ENCODE measurements around the gene DTYMK. TPM values are rescaled to one million over a fixed set of nuclear protein-coding genes. Genes with fewer than 3 reads are reported as not detected.
"Not testable (repeated sequence)": the region's sequence is repeated elsewhere in the genome, so short reads cannot be mapped to it uniquely, and the experiment has no call there.

Gene DTYMK
- total RNA-seq, 2 donors from 2014 or later: 55.5 to 107 TPM

DNA sequence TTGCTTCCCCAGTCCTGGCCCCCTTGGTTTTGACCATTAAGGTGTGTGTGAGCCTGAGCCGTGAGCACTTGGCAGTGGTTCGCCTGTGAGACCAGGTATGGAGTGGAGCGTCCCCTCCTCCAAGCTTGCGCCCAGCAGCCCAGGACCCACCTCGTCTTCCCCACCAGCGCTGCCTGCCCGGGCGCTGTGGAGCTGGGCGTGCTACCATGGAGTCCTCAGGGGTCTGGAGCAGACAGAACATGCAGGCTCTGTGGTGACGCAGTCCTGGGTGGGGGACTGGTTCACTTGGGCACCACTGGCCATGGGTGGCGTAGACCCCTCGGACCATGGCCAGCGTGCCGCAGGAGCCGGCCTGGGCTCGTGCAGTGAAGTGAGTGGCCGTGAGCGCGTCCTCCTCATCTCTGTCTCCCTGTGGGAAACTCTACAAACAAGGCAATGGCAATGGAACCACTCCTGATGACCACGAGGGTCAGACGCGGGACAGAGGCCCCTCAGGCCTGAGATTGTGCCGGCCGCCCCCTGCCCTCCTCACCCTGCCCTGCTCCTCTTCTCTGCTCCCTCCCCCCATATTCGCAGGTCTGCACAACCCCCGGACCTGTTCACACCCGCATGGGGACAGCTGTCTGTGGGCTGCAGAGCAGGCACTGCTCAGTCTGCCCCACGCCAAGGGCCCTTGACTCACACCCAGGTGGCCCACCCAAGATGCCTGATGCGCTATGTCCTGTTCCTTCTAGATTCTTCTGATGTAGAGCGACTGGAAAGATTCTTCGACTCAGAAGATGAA is 15.0 kb downstream of the DTYMK start:
- H3K36me3 Mint-ChIP-seq (ENCODE audit: low read depth): peaks cover 74% of the 10 kb centered on the region

DNA sequence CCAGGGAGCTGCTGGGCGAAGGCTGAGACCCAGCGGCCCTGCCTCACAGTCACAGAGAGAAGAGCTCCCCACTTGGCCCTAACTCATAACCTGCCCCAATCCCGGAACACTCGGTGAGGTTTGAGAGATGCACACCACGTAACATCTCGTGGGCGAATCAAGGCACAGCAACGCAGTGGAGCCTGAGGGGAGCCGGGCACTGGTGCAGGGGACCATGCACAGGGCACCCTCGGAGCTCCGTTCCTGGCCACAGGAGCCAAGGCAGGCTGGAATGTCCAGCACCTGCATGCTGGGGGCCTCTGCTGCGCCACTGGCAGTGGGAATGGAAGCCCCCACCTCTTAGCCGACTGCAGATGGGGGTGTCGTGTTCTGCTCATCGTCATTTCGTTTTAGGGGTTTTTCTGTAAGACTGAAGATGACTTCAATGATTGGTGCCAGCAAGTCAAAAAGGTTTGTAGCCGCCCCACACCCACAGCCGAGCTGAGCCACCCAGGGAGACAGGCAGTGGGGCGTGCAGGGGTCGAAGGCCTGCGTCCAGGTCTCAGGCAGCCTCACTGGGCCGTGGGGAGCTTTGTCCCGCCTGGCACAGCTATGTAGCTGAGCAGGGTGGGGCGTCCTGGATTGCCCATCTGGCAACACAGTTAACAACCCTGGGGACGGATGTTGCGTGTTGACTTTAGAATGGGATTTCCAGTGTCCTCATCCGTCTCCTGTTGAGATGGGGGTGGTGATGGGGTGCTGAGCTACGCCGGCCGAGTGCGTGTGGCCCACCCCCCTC is 16.1 kb downstream of the DTYMK start:
- no peak for ATAC-seq (replicated peaks)
- Mint-ChIP-seq H3K27me3 (no peaks in the 10 kb centered on the region), H3K27ac (no peak overlapping the region), H3K4me1 (peaks cover under 1% of the 10 kb centered on the region), H3K4me3 (no peak overlapping the region), H3K36me3 (ENCODE audit: low read depth) (peaks cover 70% of the 10 kb centered on the region), H3K9me3 (no peaks in the 10 kb centered on the region)

More for the DNA sequence above, 15.0 kb downstream of the DTYMK start:
- Mint-ChIP-seq H3K27me3 (no peaks in the 10 kb centered on the region), H3K27ac (no peak overlapping the region), H3K9me3 (no peaks in the 10 kb centered on the region), H3K4me3 (no peak overlapping the region), H3K4me1 (no peaks in the 10 kb centered on the region)
- no peak for ATAC-seq (replicated peaks)

DNA sequence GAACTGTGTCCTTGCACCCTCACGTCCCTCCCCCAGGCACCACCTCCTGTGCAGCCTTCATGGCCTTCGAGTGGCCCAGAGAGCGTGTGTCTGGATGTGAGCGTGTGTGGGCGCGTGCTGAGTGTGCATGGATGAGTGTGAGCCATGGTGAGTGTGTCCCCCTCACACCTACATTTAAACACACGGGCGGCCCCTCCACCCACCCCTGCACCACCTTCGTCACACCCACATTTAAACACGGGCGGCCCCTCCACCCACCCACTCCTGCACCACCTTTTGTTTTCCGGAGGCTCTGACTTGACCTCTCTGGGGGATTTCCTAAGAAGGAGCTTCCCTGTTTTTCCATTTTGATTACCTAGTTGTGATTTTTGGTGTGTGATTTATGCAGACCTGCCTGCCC is 17.8 kb downstream of the DTYMK start:
- Mint-ChIP-seq H3K9me3 (no peaks in the 10 kb centered on the region), H3K4me3 (no peak overlapping the region), H3K4me1 (peaks cover 6% of the 10 kb centered on the region), H3K36me3 (ENCODE audit: low read depth) (peaks cover 70% of the 10 kb centered on the region), H3K27me3 (no peaks in the 10 kb centered on the region), H3K27ac (no peak overlapping the region)
- ATAC-seq (replicated peaks): no peak

DNA sequence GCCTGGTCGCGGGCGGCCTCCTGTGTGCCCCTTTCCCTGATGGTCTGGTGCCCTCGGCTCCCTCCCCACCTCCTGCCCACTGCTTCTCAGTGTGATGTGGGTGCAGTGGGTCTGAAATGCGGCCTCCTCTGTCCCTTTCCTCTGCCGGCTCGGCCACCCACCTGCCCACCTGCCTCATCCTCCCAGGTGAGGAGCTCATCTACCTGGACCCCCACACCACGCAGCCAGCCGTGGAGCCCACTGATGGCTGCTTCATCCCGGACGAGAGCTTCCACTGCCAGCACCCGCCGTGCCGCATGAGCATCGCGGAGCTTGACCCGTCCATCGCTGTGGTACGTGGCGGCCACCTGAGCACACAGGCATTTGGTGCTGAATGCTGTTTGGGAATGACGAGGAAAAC is 18.3 kb downstream of the DTYMK start:
- Mint-ChIP-seq H3K36me3 (ENCODE audit: low read depth) (peaks cover 72% of the 10 kb centered on the region), H3K27ac (no peak overlapping the region), H3K9me3 (no peaks in the 10 kb centered on the region), H3K27me3 (no peaks in the 10 kb centered on the region), H3K4me1 (peaks cover 6% of the 10 kb centered on the region), H3K4me3 (no peak overlapping the region)
- ATAC-seq (replicated peaks): no peak

DNA sequence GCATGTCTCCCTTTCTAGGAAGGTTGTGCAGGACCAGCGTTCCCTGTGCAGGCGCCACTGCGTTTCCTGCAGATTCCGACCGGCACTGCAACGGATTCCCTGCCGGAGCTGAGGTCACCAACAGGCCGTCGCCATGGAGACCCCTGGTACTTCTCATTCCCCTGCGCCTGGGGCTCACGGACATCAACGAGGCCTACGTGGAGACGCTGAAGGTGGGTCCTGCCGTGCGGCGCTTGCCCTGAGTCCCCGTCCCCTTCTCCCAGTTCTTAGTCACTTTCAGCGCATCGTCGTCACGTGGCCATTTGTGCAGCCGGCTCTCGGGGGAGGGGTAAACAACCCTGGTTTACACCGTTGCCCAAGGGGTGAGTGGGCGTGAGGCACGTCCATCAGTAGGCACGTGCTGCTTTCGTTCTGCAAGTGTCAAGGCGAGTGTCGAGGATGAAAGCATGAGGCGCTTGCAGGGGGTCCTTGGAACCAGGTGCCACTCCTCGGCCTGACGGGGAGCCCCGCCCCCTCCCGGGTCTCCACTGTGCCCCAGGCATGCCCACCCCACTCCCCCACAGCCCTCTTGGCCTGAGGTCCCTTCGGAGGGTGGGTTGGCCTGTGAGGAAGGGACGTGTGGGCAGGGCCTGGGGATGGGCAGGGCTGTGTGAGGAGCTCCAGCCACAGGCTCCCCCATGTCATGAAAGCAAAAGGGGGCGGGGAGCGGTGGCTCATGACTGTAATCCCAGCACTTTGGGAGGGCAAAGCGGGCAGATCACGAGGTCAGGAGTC is 19.8 kb downstream of the DTYMK start:
- Mint-ChIP-seq H3K4me3 (peak overlapping the region; percentile 58), H3K9me3 (no peaks in the 10 kb centered on the region), H3K36me3 (ENCODE audit: low read depth) (peaks cover 73% of the 10 kb centered on the region), H3K27me3 (no peaks in the 10 kb centered on the region), H3K4me1 (peaks cover 6% of the 10 kb centered on the region), H3K27ac (no peak overlapping the region)
- no peak for ATAC-seq (replicated peaks)

DNA sequence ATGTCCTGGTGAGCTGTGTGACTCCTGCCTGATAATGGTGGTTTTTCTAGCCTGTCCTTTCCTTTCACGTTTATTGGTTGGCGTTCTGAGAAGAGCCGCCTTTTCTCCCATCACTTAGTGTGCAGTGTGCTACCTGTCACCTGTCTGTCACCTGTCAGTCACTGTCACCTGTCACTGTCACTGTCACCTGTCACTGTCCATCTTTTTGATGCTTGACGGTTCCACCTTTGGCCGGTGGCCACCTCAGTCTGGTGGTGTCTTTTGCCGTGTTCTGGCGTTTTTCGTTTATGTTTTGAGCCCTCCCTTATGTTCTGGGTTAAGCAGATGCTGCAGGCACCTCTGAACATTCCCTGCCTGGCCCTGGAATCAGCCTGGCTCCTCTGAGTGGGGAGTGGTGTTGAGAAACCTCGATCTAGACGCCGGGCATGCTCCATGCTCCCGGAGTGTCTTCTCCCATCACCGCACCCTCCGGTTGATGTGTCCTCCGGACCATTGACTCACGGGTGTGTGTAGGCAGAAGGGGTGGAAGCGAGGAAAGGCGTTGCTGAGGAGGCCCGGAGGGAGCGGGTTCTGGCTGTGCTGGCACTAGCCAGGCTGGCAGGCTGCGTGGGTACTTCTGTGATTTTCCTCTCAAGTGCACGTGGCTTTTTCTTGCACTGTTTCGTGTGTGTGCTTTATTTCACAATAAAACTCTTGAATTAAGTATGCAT is 20.7 kb downstream of the DTYMK start:
- Mint-ChIP-seq H3K27ac (peak overlapping the region; percentile 90), H3K4me1 (peaks cover 6% of the 10 kb centered on the region), H3K36me3 (ENCODE audit: low read depth) (peaks cover 73% of the 10 kb centered on the region), H3K4me3 (peak overlapping the region; percentile 58), H3K9me3 (no peaks in the 10 kb centered on the region), H3K27me3 (no peaks in the 10 kb centered on the region)
- no peak for ATAC-seq (replicated peaks)

DNA sequence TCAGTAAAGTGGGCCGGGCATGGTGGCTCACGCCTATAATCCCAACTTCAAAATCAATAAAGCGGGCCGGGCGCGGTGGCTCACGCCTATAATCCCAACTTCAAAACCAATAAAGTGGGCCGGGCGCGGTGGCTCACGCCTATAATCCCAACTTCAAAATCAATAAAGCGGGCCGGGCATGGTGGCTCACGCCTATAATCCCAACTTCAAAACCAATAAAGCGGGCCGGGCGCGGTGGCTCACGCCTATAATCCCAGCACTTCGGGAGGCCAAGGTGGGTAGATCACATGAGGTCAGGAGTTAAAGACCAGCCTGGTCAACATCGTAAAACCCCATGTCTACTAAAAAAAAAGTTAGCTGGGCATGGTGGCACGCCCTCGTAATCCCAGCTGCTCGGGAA is 23.9 kb downstream of the DTYMK start:
- H3K4me1 Mint-ChIP-seq; H3K9me3 Mint-ChIP-seq; H3K27me3 Mint-ChIP-seq; H3K27ac Mint-ChIP-seq; ATAC-seq (replicated peaks); H3K4me3 Mint-ChIP-seq: not testable (repeated sequence)
- H3K36me3 Mint-ChIP-seq (ENCODE audit: low read depth): peaks cover 65% of the 10 kb centered on the region

DNA sequence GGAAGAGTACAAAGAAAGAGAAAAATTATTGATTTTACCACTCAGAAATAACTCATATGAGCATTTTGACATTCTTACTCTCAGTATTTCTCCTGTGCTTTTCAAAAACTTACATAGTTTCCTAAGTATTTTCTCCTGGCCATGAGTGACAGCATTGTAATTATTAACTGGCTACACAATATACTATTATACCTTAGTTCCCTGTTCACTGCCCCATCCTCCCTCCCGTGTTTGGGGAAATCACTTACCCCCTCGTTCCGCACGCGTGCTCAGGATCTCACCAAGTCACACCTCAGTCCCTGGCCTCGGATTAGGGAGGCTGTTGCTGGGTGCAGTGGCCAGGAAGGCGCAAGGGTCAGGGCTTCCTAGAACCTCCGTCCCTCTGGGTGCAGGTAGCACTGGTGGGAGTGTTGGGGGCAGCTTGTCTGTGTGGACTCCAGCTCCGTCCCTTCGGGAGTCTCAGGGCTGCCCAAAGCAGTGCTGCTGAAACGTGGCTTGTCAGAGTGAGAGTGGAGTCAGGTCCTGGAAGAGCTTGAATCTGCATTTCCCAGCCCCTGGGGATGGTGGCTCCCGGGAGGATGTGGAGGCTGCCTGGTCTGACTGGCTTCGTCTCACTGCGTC is 25.9 kb downstream of the DTYMK start:
- H3K27ac Mint-ChIP-seq: no peak overlapping the region
- H3K9me3 Mint-ChIP-seq: no peaks in the 10 kb centered on the region
- no peak for ATAC-seq (replicated peaks)
- H3K27me3 Mint-ChIP-seq: no peaks in the 10 kb centered on the region
- H3K4me3 Mint-ChIP-seq: no peak overlapping the region
- H3K36me3 Mint-ChIP-seq (ENCODE audit: low read depth): peaks cover 72% of the 10 kb centered on the region
- peaks cover 10% of the 10 kb centered on the region for H3K4me1 Mint-ChIP-seq

DNA sequence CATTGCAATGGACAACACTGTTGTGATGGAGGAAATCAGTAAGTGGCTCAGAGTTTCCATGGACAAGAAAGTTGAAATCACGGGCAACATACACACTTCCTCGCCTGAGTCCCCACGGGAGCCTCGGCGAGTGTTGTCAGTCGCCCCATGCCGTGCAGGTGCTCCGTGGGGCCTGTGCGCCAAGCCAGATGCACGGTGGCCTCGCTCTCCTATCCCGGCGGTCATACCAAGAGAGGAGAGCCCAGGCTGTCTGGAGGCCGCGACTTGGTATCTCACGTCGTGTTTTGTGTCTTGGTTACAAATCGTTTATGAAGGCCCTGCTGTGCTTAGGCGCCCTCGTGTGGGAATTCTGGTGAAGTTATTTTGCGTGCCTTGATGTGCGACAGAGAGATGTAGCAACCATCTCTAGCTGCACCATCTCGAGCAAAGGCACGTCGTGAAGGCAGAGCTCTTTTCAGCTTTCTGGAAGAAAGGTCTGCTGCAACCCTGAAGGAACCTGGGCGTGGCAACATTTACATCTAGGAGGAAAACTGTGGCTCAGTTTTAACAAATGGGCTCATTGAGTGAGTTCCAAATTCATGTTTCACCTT is 27.4 kb downstream of the DTYMK start:
- peaks cover 79% of the 10 kb centered on the region for H3K36me3 Mint-ChIP-seq (ENCODE audit: low read depth)
- peak; percentile 28 for ATAC-seq (replicated peaks)
- H3K4me1 Mint-ChIP-seq: peaks cover 4% of the 10 kb centered on the region
- H3K9me3 Mint-ChIP-seq: no peaks in the 10 kb centered on the region
- H3K27me3 Mint-ChIP-seq: no peaks in the 10 kb centered on the region
- H3K4me3 Mint-ChIP-seq: no peak overlapping the region
- no peak overlapping the region for H3K27ac Mint-ChIP-seq

DNA sequence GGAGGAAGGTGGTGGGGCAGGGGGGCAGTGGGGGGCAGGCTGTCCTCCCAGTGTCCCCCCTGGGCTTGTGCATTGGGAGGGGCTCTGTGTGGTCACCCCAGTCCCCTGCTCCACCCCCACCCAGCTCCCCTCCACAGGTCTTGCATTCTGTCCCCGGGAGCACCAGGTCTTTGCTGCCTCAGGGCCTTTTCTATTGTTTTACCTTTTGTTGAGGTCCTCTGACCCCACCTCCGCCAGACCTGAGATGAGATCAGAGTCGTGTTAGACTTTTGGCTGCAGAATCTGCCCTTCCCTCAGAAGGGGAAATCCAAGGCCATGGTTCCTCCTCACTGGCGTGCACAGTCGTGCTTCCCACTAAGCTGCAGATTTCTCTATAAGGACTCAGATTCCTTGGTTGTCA is 28.3 kb downstream of the DTYMK start:
- H3K4me3 Mint-ChIP-seq: no peak overlapping the region
- ATAC-seq (replicated peaks): no peak
- H3K36me3 Mint-ChIP-seq (ENCODE audit: low read depth): peaks cover 87% of the 10 kb centered on the region
- no peaks in the 10 kb centered on the region for H3K27me3 Mint-ChIP-seq
- H3K9me3 Mint-ChIP-seq: no peaks in the 10 kb centered on the region
- peaks cover 4% of the 10 kb centered on the region for H3K4me1 Mint-ChIP-seq
- no peak overlapping the region for H3K27ac Mint-ChIP-seq

DNA sequence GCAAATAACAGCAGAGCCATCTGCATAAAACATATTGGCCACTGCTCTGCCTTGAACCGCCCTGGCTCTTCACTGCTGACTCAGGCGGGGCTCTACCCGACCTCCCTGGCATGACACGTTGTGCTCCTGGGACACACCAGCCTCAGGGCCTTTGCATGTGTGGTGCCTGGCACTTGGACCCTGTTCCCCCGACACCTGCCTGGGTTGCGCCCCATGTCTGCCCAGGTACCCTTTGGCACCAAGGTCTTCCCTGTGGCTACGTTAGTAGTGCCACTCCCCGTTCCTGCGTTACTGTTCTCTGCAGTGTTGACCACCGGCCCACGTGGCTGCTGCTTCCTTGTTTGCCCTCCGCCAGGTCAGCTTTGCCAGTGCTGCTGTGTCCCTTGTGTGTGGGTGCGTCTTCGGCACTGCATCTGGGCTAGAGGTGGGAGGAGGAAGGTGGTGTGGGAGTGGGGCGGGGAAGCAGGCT is 28.8 kb downstream of the DTYMK start:
- H3K27ac Mint-ChIP-seq: no peak overlapping the region
- H3K4me1 Mint-ChIP-seq: peaks cover 4% of the 10 kb centered on the region
- ATAC-seq (replicated peaks): no peak
- no peak overlapping the region for H3K4me3 Mint-ChIP-seq
- no peaks in the 10 kb centered on the region for H3K27me3 Mint-ChIP-seq
- H3K9me3 Mint-ChIP-seq: no peaks in the 10 kb centered on the region
- peaks cover 89% of the 10 kb centered on the region for H3K36me3 Mint-ChIP-seq (ENCODE audit: low read depth)

DNA sequence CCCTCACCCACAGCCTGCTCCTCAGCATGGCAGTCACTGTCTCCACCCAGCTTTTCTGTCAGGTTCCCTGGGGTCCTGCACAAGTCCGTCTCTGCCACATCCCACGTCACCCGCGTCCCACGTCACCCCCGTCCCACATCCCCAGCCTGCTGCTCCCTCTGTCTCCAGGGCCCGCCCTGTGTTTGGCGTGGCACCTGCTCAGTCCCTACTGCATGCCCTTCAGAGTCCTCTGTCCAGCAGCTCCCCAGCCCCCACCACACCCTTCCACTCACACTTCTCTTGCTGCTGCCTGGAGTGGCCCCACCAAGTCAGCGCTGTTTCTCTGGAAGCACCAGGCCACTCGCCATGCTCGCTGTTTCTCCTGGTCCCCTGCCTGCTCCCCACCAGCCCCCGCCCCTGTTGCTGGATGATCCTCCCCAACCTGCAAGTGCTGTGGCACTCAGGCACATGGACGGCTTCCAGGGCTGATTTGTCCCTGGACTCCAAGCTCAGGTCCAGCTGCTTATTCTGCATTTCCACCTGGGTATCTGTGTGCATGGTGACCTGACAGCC is 30.3 kb downstream of the DTYMK start:
- Mint-ChIP-seq H3K27me3 (no peaks in the 10 kb centered on the region), H3K4me3 (no peak overlapping the region), H3K27ac (no peak overlapping the region), H3K4me1 (peaks cover 4% of the 10 kb centered on the region), H3K9me3 (no peaks in the 10 kb centered on the region), H3K36me3 (ENCODE audit: low read depth) (peaks cover 92% of the 10 kb centered on the region)
- ATAC-seq (replicated peaks): no peak

DNA sequence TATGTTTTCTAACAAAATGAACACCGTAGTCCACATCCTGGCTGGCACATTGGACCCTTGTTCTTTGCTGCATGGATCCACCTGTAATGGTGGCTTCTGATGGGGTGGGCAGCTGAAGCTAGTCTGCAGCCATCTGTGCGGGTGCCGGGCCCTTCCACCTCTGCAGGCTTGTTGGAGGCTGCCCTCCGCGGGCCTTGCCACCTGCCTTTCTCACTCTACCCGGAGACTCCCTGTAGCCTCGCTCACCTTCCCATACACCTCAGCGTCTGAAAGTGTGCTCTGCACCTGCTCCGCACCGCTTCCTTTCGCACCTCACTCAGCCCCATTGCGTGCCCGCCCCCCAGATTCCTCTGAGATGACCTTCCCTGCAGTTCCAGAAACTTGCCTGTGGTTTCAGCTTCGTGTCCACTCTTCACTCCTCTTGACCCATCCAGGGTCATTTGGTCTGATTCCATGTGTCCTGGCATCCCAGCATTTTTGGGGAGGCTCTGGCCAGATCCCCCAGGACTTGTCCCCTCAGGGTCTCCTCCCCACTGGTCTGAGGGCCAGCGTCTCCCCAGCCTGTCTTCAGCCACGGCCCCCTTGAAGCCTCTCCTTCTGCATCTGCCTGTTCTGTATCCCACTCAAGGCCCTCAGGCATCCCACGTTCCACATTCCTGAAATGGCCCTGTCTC is 31.0 kb downstream of the DTYMK start:
- Mint-ChIP-seq H3K9me3 (no peaks in the 10 kb centered on the region), H3K4me3 (no peak overlapping the region), H3K4me1 (peaks cover 4% of the 10 kb centered on the region), H3K27ac (no peak overlapping the region), H3K36me3 (ENCODE audit: low read depth) (peaks cover 92% of the 10 kb centered on the region), H3K27me3 (no peaks in the 10 kb centered on the region)
- ATAC-seq (replicated peaks): no peak

All from activated T-helper 17 cell treated with anti-CD3 and anti-CD28 coated beads, Interleukin-2, amount 50 U/mL, for 72 hours (primary cell).